ENCODE results near the gene C16orf90.

DNA sequence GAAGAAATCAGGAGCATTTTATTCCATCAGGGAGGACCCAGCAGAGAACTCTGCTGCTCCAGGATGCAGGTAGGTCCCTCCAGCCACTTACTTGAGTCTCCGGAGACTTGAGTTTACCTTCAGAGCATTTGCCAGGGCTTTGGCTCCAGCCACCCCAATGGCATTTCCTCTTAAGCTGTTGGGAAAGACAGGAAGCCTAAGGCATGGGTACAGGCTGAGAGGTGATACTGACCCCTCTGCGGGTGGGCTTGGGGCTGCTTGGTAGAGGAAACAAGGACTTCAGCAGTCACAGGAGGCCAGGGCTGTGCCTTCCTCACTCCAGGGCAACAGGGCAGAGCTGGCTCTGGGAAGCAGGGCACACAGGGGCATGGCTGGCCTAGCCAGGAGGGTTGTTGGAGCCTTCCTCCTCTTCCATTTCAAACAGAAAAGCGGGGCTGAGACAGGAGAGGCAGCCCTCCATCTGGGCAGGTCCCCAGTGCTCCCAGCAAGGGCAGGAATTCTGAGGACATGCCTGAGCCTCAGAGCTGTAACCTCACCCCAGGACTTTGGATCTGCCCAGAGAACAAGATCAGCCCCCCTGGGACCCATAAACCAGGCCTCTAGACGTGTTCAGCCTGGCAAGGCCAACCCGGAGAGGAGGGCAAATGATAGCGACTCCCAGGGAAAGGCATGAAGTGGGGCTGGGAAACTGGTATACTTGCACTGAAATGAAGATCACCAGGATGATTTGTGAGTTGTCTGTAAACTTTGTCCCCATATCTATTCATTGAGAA is 47.5 kb upstream of the C16orf90 start:
- TF ChIP-seq, protein P1, sequence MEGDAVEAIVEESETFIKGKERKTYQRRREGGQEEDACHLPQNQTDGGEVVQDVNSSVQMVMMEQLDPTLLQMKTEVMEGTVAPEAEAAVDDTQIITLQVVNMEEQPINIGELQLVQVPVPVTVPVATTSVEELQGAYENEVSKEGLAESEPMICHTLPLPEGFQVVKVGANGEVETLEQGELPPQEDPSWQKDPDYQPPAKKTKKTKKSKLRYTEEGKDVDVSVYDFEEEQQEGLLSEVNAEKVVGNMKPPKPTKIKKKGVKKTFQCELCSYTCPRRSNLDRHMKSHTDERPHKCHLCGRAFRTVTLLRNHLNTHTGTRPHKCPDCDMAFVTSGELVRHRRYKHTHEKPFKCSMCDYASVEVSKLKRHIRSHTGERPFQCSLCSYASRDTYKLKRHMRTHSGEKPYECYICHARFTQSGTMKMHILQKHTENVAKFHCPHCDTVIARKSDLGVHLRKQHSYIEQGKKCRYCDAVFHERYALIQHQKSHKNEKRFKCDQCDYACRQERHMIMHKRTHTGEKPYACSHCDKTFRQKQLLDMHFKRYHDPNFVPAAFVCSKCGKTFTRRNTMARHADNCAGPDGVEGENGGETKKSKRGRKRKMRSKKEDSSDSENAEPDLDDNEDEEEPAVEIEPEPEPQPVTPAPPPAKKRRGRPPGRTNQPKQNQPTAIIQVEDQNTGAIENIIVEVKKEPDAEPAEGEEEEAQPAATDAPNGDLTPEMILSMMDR (conservative IDR thresholded peaks at IDR 0.05; ENCODE audit: low read depth, low read length), result no peak
- TF ChIP-seq EZH2 (IDR thresholded peaks at IDR 0.05; ENCODE audit: low read length, unreplicated experiment), result no peak

All from PC-3 (cell line).